ENCODE measurements around the gene PRDM16.

The PRDM16 gene

DNA sequence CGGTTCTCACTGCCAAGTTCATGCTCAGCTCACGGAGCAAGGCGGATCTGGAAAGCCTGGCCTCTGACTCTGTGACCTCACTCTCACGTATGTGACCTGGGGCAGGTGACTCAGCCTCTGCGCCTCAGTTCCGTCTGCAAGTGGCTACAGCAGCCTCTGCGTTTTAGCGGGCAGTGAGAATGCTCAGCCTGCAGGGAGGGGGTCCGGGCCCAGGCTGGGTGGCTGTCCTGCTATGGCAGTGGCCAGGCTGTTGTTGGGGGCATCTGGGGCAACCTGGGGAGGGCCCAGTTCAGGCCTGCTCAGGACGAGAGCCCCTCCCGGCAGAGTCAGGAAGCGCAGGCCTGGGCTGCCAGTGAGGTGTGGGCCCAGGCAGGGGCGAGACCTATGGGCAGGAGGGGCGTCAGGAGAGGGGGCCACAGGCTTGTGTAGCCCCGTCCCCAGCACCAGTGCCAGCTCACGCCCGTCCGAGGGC lies 413.4 kb downstream of the PRDM16 start:
- in situ Hi-C loops (cut with HindIII; ENCODE audit: low pct_ligation_motif_present, low pct_unique_long_range_greater_than_20kb, low sequenced_read_pairs), result no loop called here
- DNase-seq, result peak; percentile 65

DNA sequence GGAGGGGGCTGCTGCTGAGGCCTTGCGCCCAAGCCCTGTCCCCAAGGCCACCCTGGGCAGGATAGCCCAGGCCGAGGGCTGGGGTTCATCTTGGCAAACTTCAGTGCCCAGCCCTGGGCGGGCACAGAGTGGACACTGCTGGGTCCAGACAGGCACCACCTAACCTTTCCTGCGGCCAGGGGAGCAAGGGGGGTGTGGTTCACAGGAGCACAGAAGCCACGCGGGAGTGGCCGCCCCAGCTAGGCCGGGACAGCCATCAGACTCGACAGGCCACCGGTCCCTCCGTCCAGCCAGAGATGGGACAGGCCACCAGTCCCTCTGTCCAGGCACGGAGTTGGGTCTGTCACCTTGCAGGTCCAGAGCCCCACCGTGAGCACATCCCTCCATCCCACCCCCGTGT lies 414.4 kb downstream of the PRDM16 start:
- DNase-seq, result no peak
- in situ Hi-C loops (cut with HindIII; ENCODE audit: low pct_ligation_motif_present, low pct_unique_long_range_greater_than_20kb, low sequenced_read_pairs), result no loop called here

GRCh38 chr1:3483801-3484444 lies 414.9 kb downstream of the PRDM16 start:
- peak; percentile 37 for DNase-seq
- in situ Hi-C loops (cut with HindIII; ENCODE audit: low pct_ligation_motif_present, low pct_unique_long_range_greater_than_20kb, low sequenced_read_pairs), result no loop called here

DNA sequence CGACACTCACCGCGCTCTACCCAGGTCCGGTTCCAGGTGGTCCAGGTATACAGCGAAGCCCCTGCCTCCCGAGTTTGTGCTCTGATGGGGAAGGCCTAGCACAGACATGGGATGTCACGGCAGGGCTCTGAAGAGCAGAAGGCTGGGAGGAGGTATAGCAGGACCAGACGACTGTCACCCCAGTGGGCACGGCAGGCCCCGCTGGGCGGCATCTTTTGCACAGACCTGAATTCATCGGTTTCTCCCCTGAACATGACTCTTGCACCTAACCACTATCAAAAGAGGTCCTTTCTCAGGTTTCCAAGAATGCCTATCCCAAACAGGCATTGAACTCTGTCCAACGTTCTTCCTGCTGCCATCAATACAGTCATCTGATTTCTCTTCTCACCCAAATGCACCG lies 416.0 kb downstream of the PRDM16 start:
- DNase-seq, result no peak
- in situ Hi-C loops (cut with HindIII; ENCODE audit: low pct_ligation_motif_present, low pct_unique_long_range_greater_than_20kb, low sequenced_read_pairs), result no loop called here

All from ACHN (cell line).